SU-DHL-6 (cell line): Measurements from ENCODE around the gene CACNG3.
"Not testable (repeated sequence)": the region's sequence is repeated elsewhere in the genome, so short reads cannot be mapped to it uniquely, and the experiment has no call there.

Experiments
- H2AFZ ChIP-seq: fragments of 200-600 bp; sonication (generic); 2 replicates; pipeline ENCODE4 v1.6.1; 2014; ENCODE audit warnings: low read depth, mild to moderate bottlenecking, moderate library complexity, mixed read lengths, antibody characterized with exemption, low read length; ENCODE audit not compliant: severe bottlenecking
- H3F3A ChIP-seq: fragments of 200-600 bp; shearing (Covaris generic); 2 replicates; pipeline ENCODE4 v1.6.0; 2016; ENCODE audit warnings: antibody characterized with exemption, mild to moderate bottlenecking; ENCODE audit not compliant: insufficient read depth
- H3K27ac ChIP-seq: fragments of 200-600 bp; sonication (generic); 2 replicates; pipeline ENCODE4 v1.5.1; 2016; ENCODE audit warnings: low read depth, mild to moderate bottlenecking, low read length, moderate library complexity, mixed read lengths
- H3K27me3 ChIP-seq: fragments of 200-600 bp; sonication (generic), shearing (Covaris generic); 2 replicates; pipeline ENCODE4 v1.6.0; 2014; ENCODE audit warnings: mild to moderate bottlenecking, low read length
- H3K36me3 ChIP-seq: fragments of 200-600 bp; sonication (generic); 2 replicates; pipeline ENCODE4 v1.6.1; 2014; ENCODE audit warnings: mild to moderate bottlenecking, low read length, mixed read lengths
- H3K4me2 ChIP-seq: fragments of 300-600, 200-600 bp; shearing (Covaris generic), sonication (generic); 2 replicates; pipeline ENCODE4 v1.6.0; 2014; ENCODE audit warnings: low read length, low read depth, mild to moderate bottlenecking; ENCODE audit not compliant: poor library complexity, severe bottlenecking
- H3K4me3 ChIP-seq: fragments of 200-600 bp; sonication (generic); 2 replicates; pipeline ENCODE4 v1.5.1; 2014; ENCODE audit warnings: antibody characterized with exemption, low read length, mild to moderate bottlenecking, mixed read lengths; ENCODE audit not compliant: insufficient read depth, poor library complexity, severe bottlenecking
- H3K79me2 ChIP-seq: fragments of 200-600 bp; sonication (generic); 2 replicates; pipeline ENCODE4 v1.6.1; 2014; ENCODE audit warnings: mild to moderate bottlenecking, low read length, moderate library complexity; ENCODE audit not compliant: insufficient read depth
- H3K9ac ChIP-seq: fragments of 200-600 bp; sonication (generic); 2 replicates; pipeline ENCODE4 v1.7.0; 2014; ENCODE audit warnings: mild to moderate bottlenecking, low read length
- H3K9me2 ChIP-seq: fragments of 200-600 bp; sonication (generic); replicated peaks from 2 replicates; pipeline ENCODE4 v1.6.1; 2014; ENCODE audit warnings: low read length; ENCODE audit not compliant: insufficient read depth
- H3K9me3 ChIP-seq: fragments of 200-600 bp; sonication (generic); 2 replicates; pipeline ENCODE4 v1.6.1; 2014; ENCODE audit warnings: low read length, mixed read lengths; ENCODE audit not compliant: insufficient read depth
- H4K20me1 ChIP-seq: fragments of 200-600 bp; sonication (generic); 2 replicates; pipeline ENCODE4 v1.6.1; 2014; ENCODE audit warnings: low read depth, mild to moderate bottlenecking, antibody characterized with exemption, low read length, moderate library complexity, mixed read lengths
- EZH2phosphoT487 ChIP-seq: fragments of 200-600 bp; sonication (generic), shearing (Covaris generic); conservative IDR thresholded peaks from 2 replicates; pipeline ENCODE4 v1.6.1; 2018; ENCODE audit warnings: mild to moderate bottlenecking, antibody characterized with exemption, low read length, moderate library complexity, mixed read lengths
- TF ChIP-seq, protein P1 (sequence below): fragments of 200-600 bp; sonication (generic); IDR thresholded peaks from one replicate; pipeline ENCODE4 v1.5.1; 2017; ENCODE audit warnings: antibody characterized with exemption, mild to moderate bottlenecking, low read length, moderate library complexity; ENCODE audit not compliant: insufficient read depth, poor library complexity, severe bottlenecking

CACNG3 gene

GRCh38 chr16:24337013-24337412, 80.9 kb downstream of the CACNG3 start:
- H3K27me3 ChIP-seq = no peaks in the 10 kb centered on the region
- H3K27ac ChIP-seq = no peak overlapping the region
- no peak for TF ChIP-seq EZH2phosphoT487
- TF ChIP-seq, protein P1, sequence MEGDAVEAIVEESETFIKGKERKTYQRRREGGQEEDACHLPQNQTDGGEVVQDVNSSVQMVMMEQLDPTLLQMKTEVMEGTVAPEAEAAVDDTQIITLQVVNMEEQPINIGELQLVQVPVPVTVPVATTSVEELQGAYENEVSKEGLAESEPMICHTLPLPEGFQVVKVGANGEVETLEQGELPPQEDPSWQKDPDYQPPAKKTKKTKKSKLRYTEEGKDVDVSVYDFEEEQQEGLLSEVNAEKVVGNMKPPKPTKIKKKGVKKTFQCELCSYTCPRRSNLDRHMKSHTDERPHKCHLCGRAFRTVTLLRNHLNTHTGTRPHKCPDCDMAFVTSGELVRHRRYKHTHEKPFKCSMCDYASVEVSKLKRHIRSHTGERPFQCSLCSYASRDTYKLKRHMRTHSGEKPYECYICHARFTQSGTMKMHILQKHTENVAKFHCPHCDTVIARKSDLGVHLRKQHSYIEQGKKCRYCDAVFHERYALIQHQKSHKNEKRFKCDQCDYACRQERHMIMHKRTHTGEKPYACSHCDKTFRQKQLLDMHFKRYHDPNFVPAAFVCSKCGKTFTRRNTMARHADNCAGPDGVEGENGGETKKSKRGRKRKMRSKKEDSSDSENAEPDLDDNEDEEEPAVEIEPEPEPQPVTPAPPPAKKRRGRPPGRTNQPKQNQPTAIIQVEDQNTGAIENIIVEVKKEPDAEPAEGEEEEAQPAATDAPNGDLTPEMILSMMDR = no peak
- H3K36me3 ChIP-seq = no peaks in the 10 kb centered on the region
- H4K20me1 ChIP-seq = no peaks in the 10 kb centered on the region
- H3K9me2 ChIP-seq = no peaks in the 10 kb centered on the region
- H3K4me3 ChIP-seq = no peak overlapping the region
- H3K9ac ChIP-seq = no peak overlapping the region
- no peak overlapping the region for H2AFZ ChIP-seq
- no peak overlapping the region for H3K4me2 ChIP-seq
- H3K79me2 ChIP-seq = no peaks in the 10 kb centered on the region
- H3K9me3 ChIP-seq = no peaks in the 10 kb centered on the region
- no peaks in the 10 kb centered on the region for H3F3A ChIP-seq

GRCh38 chr16:24343829-24344228, 87.7 kb downstream of the CACNG3 start:
- H3K4me3 ChIP-seq, H3K9ac ChIP-seq, H3K9me2 ChIP-seq, H3K27ac ChIP-seq, H3K79me2 ChIP-seq, H3F3A ChIP-seq, H3K27me3 ChIP-seq, H2AFZ ChIP-seq, H3K36me3 ChIP-seq, H3K4me2 ChIP-seq, H4K20me1 ChIP-seq, H3K9me3 ChIP-seq: not testable (repeated sequence)

- Histone ChIP-seq H4K20me1 (no peaks in the 10 kb centered on the region), H3K27ac (no peak overlapping the region), H3K9me3 (no peaks in the 10 kb centered on the region), H3K27me3 (no peaks in the 10 kb centered on the region), H3K36me3 (no peaks in the 10 kb centered on the region), H3K4me3 (no peak overlapping the region), H3K9ac (no peak overlapping the region), H3K9me2 (no peaks in the 10 kb centered on the region), H3K79me2 (no peaks in the 10 kb centered on the region), H2AFZ (no peak overlapping the region), H3K4me2 (no peak overlapping the region), H3F3A (no peaks in the 10 kb centered on the region)
- TF ChIP-seq, protein P1 = no peak
- TF ChIP-seq EZH2phosphoT487 = no peak
Measured at GRCh38 chr16:24344784-24345183, 88.6 kb downstream of the CACNG3 start.

DNA sequence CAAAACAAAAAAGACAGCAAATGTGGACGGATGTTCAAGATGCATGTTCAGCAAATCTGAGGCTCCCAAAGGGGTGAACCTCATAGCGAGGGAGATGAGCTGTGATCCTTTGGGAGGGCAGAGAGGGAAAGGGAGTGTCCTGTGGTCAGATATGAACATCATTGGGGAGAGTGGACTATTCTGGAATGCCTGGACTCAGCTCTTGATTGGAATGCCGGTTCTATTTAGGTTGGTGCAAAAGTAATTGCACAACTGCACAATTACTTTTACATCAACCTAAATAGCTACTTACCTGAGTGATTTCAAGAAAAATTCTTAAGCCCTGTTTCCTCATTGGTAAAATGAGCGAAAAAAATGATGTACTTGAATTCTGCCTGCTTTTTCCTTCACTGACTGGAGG, 89.6 kb downstream of the CACNG3 start:
- Histone ChIP-seq H3K27me3 (no peaks in the 10 kb centered on the region), H3K36me3 (no peaks in the 10 kb centered on the region), H4K20me1 (no peaks in the 10 kb centered on the region), H3F3A (no peaks in the 10 kb centered on the region), H3K27ac (no peak overlapping the region), H3K9ac (no peak overlapping the region), H3K4me3 (no peak overlapping the region), H3K4me2 (no peak overlapping the region), H3K9me2 (no peaks in the 10 kb centered on the region), H3K79me2 (no peaks in the 10 kb centered on the region), H2AFZ (no peak overlapping the region), H3K9me3 (no peaks in the 10 kb centered on the region)
- TF ChIP-seq, protein P1 = no peak
- TF ChIP-seq EZH2phosphoT487 = no peak
